H9 (cell line): ENCODE data around the gene AMER2. TPM values are rescaled to one million over a fixed set of nuclear protein-coding genes. Genes with fewer than 3 reads are reported as not detected.

Experiments used
- DNase-seq: peaks from one replicate; pipeline ENCODE4 v3.0.0-alpha.2; 2017
- H2AFZ ChIP-seq: one replicate; pipeline ENCODE4 v1.6.1; 2013; ENCODE audit warnings: mild to moderate bottlenecking, low read length, control low read depth, moderate library complexity
- H2AK5ac ChIP-seq: 2 replicates; pipeline ENCODE4 v1.6.1; 2013; ENCODE audit warnings: low read length, control low read depth, mixed read lengths; ENCODE audit not compliant: insufficient read length
- H2BK120ac ChIP-seq: one replicate; pipeline ENCODE4 v1.6.1; 2013; ENCODE audit warnings: low read depth, mild to moderate bottlenecking, low read length, control low read depth, inconsistent platforms; ENCODE audit not compliant: poor library complexity, severe bottlenecking
- H2BK12ac ChIP-seq: 2 replicates; pipeline ENCODE4 v1.6.1; 2013; ENCODE audit warnings: low read length, control low read depth, mixed read lengths, low read depth; ENCODE audit not compliant: insufficient read length
- H2BK15ac ChIP-seq: 2 replicates; pipeline ENCODE4 v1.6.1; 2013; ENCODE audit warnings: low read depth, low read length, control low read depth
- H2BK20ac ChIP-seq: one replicate; pipeline ENCODE4 v1.6.1; 2013; ENCODE audit warnings: low read depth, mild to moderate bottlenecking, low read length, control low read depth, inconsistent platforms; ENCODE audit not compliant: poor library complexity, severe bottlenecking
- H2BK5ac ChIP-seq: 2 replicates; pipeline ENCODE4 v1.6.1; 2013; ENCODE audit warnings: low read length, control low read depth, mixed read lengths; ENCODE audit not compliant: insufficient read length
- H3K14ac ChIP-seq: 2 replicates; pipeline ENCODE4 v1.6.1; 2013; ENCODE audit warnings: low read length, control low read depth; ENCODE audit not compliant: insufficient read depth
- H3K18ac ChIP-seq: 2 replicates; pipeline ENCODE4 v1.6.1; 2013; ENCODE audit warnings: low read depth, mild to moderate bottlenecking, mixed read lengths, low read length, control low read depth; ENCODE audit not compliant: insufficient read length
- H3K23ac ChIP-seq: 2 replicates; pipeline ENCODE4 v1.6.1; 2013; ENCODE audit warnings: low read length, control low read depth, mixed read lengths, low read depth; ENCODE audit not compliant: insufficient read length
- H3K23me2 ChIP-seq: 2 replicates; pipeline ENCODE4 v1.6.1; 2013; ENCODE audit warnings: low read depth, mild to moderate bottlenecking, mixed read lengths, low read length, control low read depth; ENCODE audit not compliant: insufficient read length, poor library complexity, severe bottlenecking
- H3K27ac ChIP-seq: 2 replicates; pipeline ENCODE4 v1.5.1; 2013; ENCODE audit warnings: low read length, control low read depth, mixed read lengths, low read depth; ENCODE audit not compliant: insufficient read length
- H3K27me3 ChIP-seq: 2 replicates; pipeline ENCODE4 v1.6.1; 2013; ENCODE audit warnings: low read length, control low read depth, inconsistent platforms; ENCODE audit not compliant: insufficient read depth
- H3K4ac ChIP-seq: 2 replicates; pipeline ENCODE4 v1.6.1; 2013; ENCODE audit warnings: low read depth, mild to moderate bottlenecking, control low read depth, inconsistent platforms, low read length, moderate library complexity
- H3K4me1 ChIP-seq: 2 replicates; pipeline ENCODE4 v1.6.1; 2013; ENCODE audit warnings: low read length, control low read depth, inconsistent platforms; ENCODE audit not compliant: insufficient read depth
- H3K4me2 ChIP-seq: 2 replicates; pipeline ENCODE4 v1.6.1; 2013; ENCODE audit warnings: low read length, control low read depth, mixed read lengths; ENCODE audit not compliant: insufficient read length, insufficient read depth
- H3K56ac ChIP-seq: 2 replicates; pipeline ENCODE4 v1.6.1; 2013; ENCODE audit warnings: low read depth, mild to moderate bottlenecking, mixed read lengths, low read length, control low read depth; ENCODE audit not compliant: insufficient read length
- H3K79me1 ChIP-seq: 2 replicates; pipeline ENCODE4 v1.6.1; 2013; ENCODE audit warnings: low read depth, mild to moderate bottlenecking, moderate library complexity, low read length, control low read depth, inconsistent platforms; ENCODE audit not compliant: insufficient read depth, poor library complexity, severe bottlenecking
- H3K79me2 ChIP-seq: 2 replicates; pipeline ENCODE4 v1.6.1; 2013; ENCODE audit warnings: low read length, control low read depth, inconsistent platforms; ENCODE audit not compliant: insufficient read depth
- H3K9ac ChIP-seq: 2 replicates; pipeline ENCODE4 v1.6.1; 2013; ENCODE audit warnings: low read length, control low read depth, mixed read lengths; ENCODE audit not compliant: insufficient read length; ENCODE audit errors: extremely low read depth
- H3K9me3 ChIP-seq: one replicate; pipeline ENCODE4 v1.6.1; 2013; ENCODE audit warnings: low read depth, low read length, inconsistent platforms; ENCODE audit not compliant: control insufficient read depth
- H3T11ph ChIP-seq: one replicate; pipeline ENCODE4 v1.6.1; 2013; ENCODE audit warnings: mild to moderate bottlenecking, low read length, control low read depth, inconsistent platforms
- H4K20me1 ChIP-seq: one replicate; pipeline ENCODE4 v1.6.1; 2013; ENCODE audit not compliant: control insufficient read depth, insufficient read length, insufficient read depth
- H4K5ac ChIP-seq: 2 replicates; pipeline ENCODE4 v1.6.1; 2013; ENCODE audit warnings: low read depth, mild to moderate bottlenecking, mixed read lengths, low read length, control low read depth; ENCODE audit not compliant: insufficient read length
- H4K8ac ChIP-seq: replicated peaks from 2 replicates; pipeline ENCODE4 v1.6.1; 2013; ENCODE audit warnings: low read length, control low read depth, mixed read lengths, low read depth; ENCODE audit not compliant: insufficient read length
- H4K91ac ChIP-seq: 2 replicates; pipeline ENCODE4 v1.6.1; 2013; ENCODE audit warnings: low read depth, mild to moderate bottlenecking, moderate library complexity, mixed read lengths, low read length, control low read depth; ENCODE audit not compliant: insufficient read length
- H3K27ac Mint-ChIP-seq, 3 experiments: 2 replicates in 2 of 3; 3 replicates in 1 of 3; pipeline ENCODE4 v1.8.0; 2020 to 2021; ENCODE audit warnings: mixed read lengths in 3 of 3, mild to moderate bottlenecking in 1 of 3, moderate library complexity in 1 of 3
- H3K27me3 Mint-ChIP-seq: 2 replicates; pipeline ENCODE4 v1.8.0; 2021; ENCODE audit warnings: low read depth, mild to moderate bottlenecking, moderate library complexity, mixed read lengths
- H3K36me3 Mint-ChIP-seq, 3 experiments: 2 replicates in 2 of 3; 3 replicates in 1 of 3; pipeline ENCODE4 v1.8.0; 2020 to 2021; ENCODE audit warnings: low read depth in 3 of 3, mixed read lengths in 3 of 3; ENCODE audit not compliant: insufficient read depth in 1 of 3
- H3K4me1 Mint-ChIP-seq, 2 experiments: 2 replicates each; pipeline ENCODE4 v1.8.0; 2020; ENCODE audit warnings: mixed read lengths in 2 of 2
- H3K4me3 Mint-ChIP-seq, 2 experiments: 2 replicates in 1 of 2; 3 replicates in 1 of 2; pipeline ENCODE4 v1.8.0; 2020 to 2021; ENCODE audit warnings: mild to moderate bottlenecking in 2 of 2, mixed read lengths in 2 of 2, moderate library complexity in 1 of 2
- H3K9me3 Mint-ChIP-seq, 2 experiments: 2 replicates in 1 of 2; 3 replicates in 1 of 2; pipeline ENCODE4 v1.8.0; 2020; ENCODE audit warnings: mild to moderate bottlenecking in 2 of 2, mixed read lengths in 2 of 2, moderate library complexity in 1 of 2
- WGBS: extraction: QIAGEN DNeasy Blood & Tissue Kit; methylation state at CpG from one replicate; pipeline ENCODE4 v1.1.7; 2013; ENCODE audit warnings: missing lambda C conversion rate, low lambda C conversion rate, mixed read lengths; ENCODE audit not compliant: insufficient read length; ENCODE audit errors: extremely low coverage; 5-methylcytosine and 5-hydroxymethylcytosine counted together
- total RNA-seq: library from RNA; stranded (reverse); gene quantifications from 2 replicates; pipeline ENCODE4 v1.2.1, GENCODE V29; 2021
- TF ChIP-seq, protein P1 (sequence below): fragments of 200-600 bp; sonication (generic); conservative IDR thresholded peaks from 3 replicates; pipeline ENCODE4 v1.8.0; 2021; ENCODE audit warnings: antibody characterized with exemption, mild to moderate bottlenecking

AMER2 gene
- total RNA-seq, 1 experiment from 2014 or later, result 0.02 TPM

DNA sequence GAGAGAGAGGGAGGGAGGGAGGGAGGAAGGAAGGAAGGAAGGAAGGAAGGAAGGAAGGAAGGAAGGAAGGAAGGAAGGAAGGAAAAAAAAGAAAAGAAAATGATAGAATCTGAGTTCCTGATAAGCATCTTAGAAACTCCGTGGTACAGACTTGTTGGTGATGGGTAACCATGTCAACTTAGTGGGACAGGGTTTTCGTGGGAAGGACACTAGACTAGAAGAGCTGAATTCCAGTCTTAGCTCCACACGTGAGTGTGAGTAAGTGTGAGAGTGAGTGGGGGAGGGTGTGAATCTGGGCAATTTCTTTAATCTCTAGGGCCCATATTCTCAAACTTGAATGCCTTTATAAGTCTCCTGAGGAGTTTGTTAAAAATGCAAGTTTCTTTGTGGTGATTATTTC lies 41.1 kb downstream of the AMER2 start:
- H3K14ac ChIP-seq, result no peak overlapping the region
- H2AK5ac ChIP-seq, result no peak overlapping the region
- no peak overlapping the region for H4K8ac ChIP-seq
- H2AFZ ChIP-seq, result no peak overlapping the region
- H3K4ac ChIP-seq, result no peak overlapping the region
- no peak overlapping the region for H3K9ac ChIP-seq
- Mint-ChIP-seq H3K36me3 (peaks cover 2 to 23% (median 18%) of the 10 kb centered on the region in 3 experiments; a peak in 6 of 7 replicates), H3K4me1 (peaks cover 19 to 24% of the 10 kb centered on the region in 2 experiments), H3K9me3 (peaks cover 16 to 22% of the 10 kb centered on the region in 2 experiments), H3K27me3 (peaks cover 24% of the 10 kb centered on the region), H3K4me3 (no peak overlapping the region), H3K27ac (no peak overlapping the region)
- no peaks in the 10 kb centered on the region for H3K9me3 ChIP-seq
- no peak overlapping the region for H2BK15ac ChIP-seq
- no peak overlapping the region for H2BK20ac ChIP-seq
- H3K18ac ChIP-seq, result no peak overlapping the region
- H3K27me3 ChIP-seq, result no peaks in the 10 kb centered on the region
- H4K5ac ChIP-seq, result no peak overlapping the region
- no peak overlapping the region for H3T11ph ChIP-seq
- no peak overlapping the region for H3K56ac ChIP-seq
- H4K20me1 ChIP-seq, result no peaks in the 10 kb centered on the region
- peaks cover 4% of the 10 kb centered on the region; the same call in 1 of the 2 replicates for H3K4me1 ChIP-seq
- DNase-seq, result no peak
- no peaks in the 10 kb centered on the region for H3K79me1 ChIP-seq
- H2BK120ac ChIP-seq, result no peak overlapping the region
- H3K4me2 ChIP-seq, result no peak overlapping the region
- H3K79me2 ChIP-seq, result no peaks in the 10 kb centered on the region
- H3K27ac ChIP-seq, result no peak overlapping the region
- H2BK5ac ChIP-seq, result no peak overlapping the region
- H2BK12ac ChIP-seq, result no peak overlapping the region
- H3K23me2 ChIP-seq, result no peaks in the 10 kb centered on the region
- H3K23ac ChIP-seq, result no peak overlapping the region
- TF ChIP-seq, protein P1, sequence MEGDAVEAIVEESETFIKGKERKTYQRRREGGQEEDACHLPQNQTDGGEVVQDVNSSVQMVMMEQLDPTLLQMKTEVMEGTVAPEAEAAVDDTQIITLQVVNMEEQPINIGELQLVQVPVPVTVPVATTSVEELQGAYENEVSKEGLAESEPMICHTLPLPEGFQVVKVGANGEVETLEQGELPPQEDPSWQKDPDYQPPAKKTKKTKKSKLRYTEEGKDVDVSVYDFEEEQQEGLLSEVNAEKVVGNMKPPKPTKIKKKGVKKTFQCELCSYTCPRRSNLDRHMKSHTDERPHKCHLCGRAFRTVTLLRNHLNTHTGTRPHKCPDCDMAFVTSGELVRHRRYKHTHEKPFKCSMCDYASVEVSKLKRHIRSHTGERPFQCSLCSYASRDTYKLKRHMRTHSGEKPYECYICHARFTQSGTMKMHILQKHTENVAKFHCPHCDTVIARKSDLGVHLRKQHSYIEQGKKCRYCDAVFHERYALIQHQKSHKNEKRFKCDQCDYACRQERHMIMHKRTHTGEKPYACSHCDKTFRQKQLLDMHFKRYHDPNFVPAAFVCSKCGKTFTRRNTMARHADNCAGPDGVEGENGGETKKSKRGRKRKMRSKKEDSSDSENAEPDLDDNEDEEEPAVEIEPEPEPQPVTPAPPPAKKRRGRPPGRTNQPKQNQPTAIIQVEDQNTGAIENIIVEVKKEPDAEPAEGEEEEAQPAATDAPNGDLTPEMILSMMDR, result no peak
- H4K91ac ChIP-seq, result no peak overlapping the region
- no CpG with 5 or more reads among the region's 3 CpGs for WGBS
